Measurements from ENCODE around the gene HDDC2. TPM values are rescaled to one million over a fixed set of nuclear protein-coding genes. Genes with fewer than 3 reads are reported as not detected.

Gene HDDC2
- total RNA-seq, 1 experiment from 2014 or later: 96.8 TPM

- intact Hi-C loops (cut with micrococcal nuclease): no loop called here
- no TSS peak for BruUV-seq (replicated peaks)
- CTCF ChIA-PET: no interaction called here
- H3K9me3 ChIP-seq (ENCODE audit: low read length): no peaks in the 10 kb centered on the region
- no peaks in the 10 kb centered on the region for H4K20me1 ChIP-seq (ENCODE audit: low read length)
- no peak overlapping the region for H3K4me2 ChIP-seq (ENCODE audit: low read length)
- H3K36me3 ChIP-seq (ENCODE audit: low read depth, low read length): peaks cover 5% of the 10 kb centered on the region
- no peaks in the 10 kb centered on the region for H3F3A ChIP-seq (ENCODE audit: low read length, unreplicated experiment)
- no peak for TF ChIP-seq EZH2phosphoT487 (IDR thresholded peaks at IDR 0.05; ENCODE audit: borderline replicate concordance, low read length)
- no peaks in the 10 kb centered on the region for H3K9me2 ChIP-seq (replicated peaks; ENCODE audit: low read length)
- POLR2A ChIA-PET (ENCODE audit: unreplicated experiment): no interaction called here
- H3K4me3 ChIP-seq (ENCODE audit: low read length): no peak overlapping the region
- H3K27me3 ChIP-seq (ENCODE audit: low read length): no peaks in the 10 kb centered on the region
- no peaks in the 10 kb centered on the region for H3K79me2 ChIP-seq (ENCODE audit: low read length)
- H2AFZ ChIP-seq (ENCODE audit: low read length): no peak overlapping the region
- H3K27ac ChIP-seq (ENCODE audit: low read length): no peak overlapping the region
- ATAC-seq (no peak), DNase-seq (no peak)
- no peak overlapping the region for H3K9ac ChIP-seq (ENCODE audit: low read length)
- H3K4me1 ChIP-seq (ENCODE audit: insufficient read depth, low read length): no peaks in the 10 kb centered on the region
These were observed 21.8 kb downstream of the HDDC2 start for GRCh38 chr6:125279961-125280360.

GRCh38 chr6:125277838-125278237 is 23.9 kb downstream of the HDDC2 start:
- no peak for TF ChIP-seq EZH2 (IDR thresholded peaks at IDR 0.05; ENCODE audit: low read length, unreplicated experiment)
- TF ChIP-seq, protein P1, sequence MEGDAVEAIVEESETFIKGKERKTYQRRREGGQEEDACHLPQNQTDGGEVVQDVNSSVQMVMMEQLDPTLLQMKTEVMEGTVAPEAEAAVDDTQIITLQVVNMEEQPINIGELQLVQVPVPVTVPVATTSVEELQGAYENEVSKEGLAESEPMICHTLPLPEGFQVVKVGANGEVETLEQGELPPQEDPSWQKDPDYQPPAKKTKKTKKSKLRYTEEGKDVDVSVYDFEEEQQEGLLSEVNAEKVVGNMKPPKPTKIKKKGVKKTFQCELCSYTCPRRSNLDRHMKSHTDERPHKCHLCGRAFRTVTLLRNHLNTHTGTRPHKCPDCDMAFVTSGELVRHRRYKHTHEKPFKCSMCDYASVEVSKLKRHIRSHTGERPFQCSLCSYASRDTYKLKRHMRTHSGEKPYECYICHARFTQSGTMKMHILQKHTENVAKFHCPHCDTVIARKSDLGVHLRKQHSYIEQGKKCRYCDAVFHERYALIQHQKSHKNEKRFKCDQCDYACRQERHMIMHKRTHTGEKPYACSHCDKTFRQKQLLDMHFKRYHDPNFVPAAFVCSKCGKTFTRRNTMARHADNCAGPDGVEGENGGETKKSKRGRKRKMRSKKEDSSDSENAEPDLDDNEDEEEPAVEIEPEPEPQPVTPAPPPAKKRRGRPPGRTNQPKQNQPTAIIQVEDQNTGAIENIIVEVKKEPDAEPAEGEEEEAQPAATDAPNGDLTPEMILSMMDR (conservative IDR thresholded peaks at IDR 0.05; ENCODE audit: low read depth, low read length): no peak
- TF ChIP-seq EZH2phosphoT487 (IDR thresholded peaks at IDR 0.05; ENCODE audit: borderline replicate concordance, low read length): no peak
- H3K4me1 ChIP-seq (ENCODE audit: insufficient read depth, low read length): peaks cover 11% of the 10 kb centered on the region
- no peaks in the 10 kb centered on the region for H3K27me3 ChIP-seq (ENCODE audit: low read length)
- H3K4me2 ChIP-seq (ENCODE audit: low read length): no peak overlapping the region
- no peaks in the 10 kb centered on the region for H3K79me2 ChIP-seq (ENCODE audit: low read length)
- no peak overlapping the region for H3K27ac ChIP-seq (ENCODE audit: low read length)
- no peaks in the 10 kb centered on the region for H3K9me2 ChIP-seq (replicated peaks; ENCODE audit: low read length)
- H4K20me1 ChIP-seq (ENCODE audit: low read length): no peaks in the 10 kb centered on the region
- no peak overlapping the region for H3K4me3 ChIP-seq (ENCODE audit: low read length)
- ChIA-PET CTCF (no interaction called here), POLR2A (ENCODE audit: unreplicated experiment) (interaction anchor here (0.6 kb wide), 1 partner anchor 429 kb away, joined by 3 read pairs; no protein-coding TSS in a partner anchor)
- ATAC-seq (no peak; the same call in 1 of the 2 replicates), DNase-seq (peak; percentile 12)
- peaks cover 7% of the 10 kb centered on the region for H3K36me3 ChIP-seq (ENCODE audit: low read depth, low read length)
- H2AFZ ChIP-seq (ENCODE audit: low read length): no peak overlapping the region
- no TSS peak for BruUV-seq (replicated peaks)
- H3F3A ChIP-seq (ENCODE audit: low read length, unreplicated experiment): no peaks in the 10 kb centered on the region
- intact Hi-C loops (cut with micrococcal nuclease): no loop called here
- no peaks in the 10 kb centered on the region for H3K9me3 ChIP-seq (ENCODE audit: low read length)
- no peak overlapping the region for H3K9ac ChIP-seq (ENCODE audit: low read length)

DNA sequence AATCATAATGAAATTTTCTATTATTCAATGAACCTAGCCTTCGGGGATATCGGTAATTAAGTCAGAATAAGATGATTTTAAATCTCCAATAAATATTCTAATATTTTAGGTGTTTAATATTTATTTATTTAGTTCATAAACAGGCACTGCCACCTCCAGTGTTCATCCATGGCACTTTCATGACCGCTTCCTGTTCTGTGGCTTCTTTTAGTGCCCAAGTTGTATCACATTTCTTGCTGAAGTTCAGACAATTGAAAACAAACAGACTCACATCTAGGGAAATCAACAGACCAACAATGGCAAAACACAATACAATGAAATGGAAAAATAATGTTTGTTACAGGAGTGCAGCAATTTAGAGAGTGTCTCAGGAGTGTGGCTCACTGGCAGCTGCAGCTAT is 26.0 kb downstream of the HDDC2 start:
- no peak overlapping the region for H3K27ac ChIP-seq (ENCODE audit: low read length)
- H3K36me3 ChIP-seq (ENCODE audit: low read depth, low read length): peaks cover 7% of the 10 kb centered on the region
- intact Hi-C loops (cut with micrococcal nuclease): no loop called here
- H3K9me3 ChIP-seq (ENCODE audit: low read length): no peaks in the 10 kb centered on the region
- no peak overlapping the region for H3K4me2 ChIP-seq (ENCODE audit: low read length)
- H3K9ac ChIP-seq (ENCODE audit: low read length): no peak overlapping the region
- ChIA-PET CTCF (no interaction called here), POLR2A (ENCODE audit: unreplicated experiment) (no interaction called here)
- no peaks in the 10 kb centered on the region for H3K9me2 ChIP-seq (replicated peaks; ENCODE audit: low read length)
- TF ChIP-seq, protein P1 (conservative IDR thresholded peaks at IDR 0.05; ENCODE audit: low read depth, low read length): no peak
- TF ChIP-seq EZH2phosphoT487 (IDR thresholded peaks at IDR 0.05; ENCODE audit: borderline replicate concordance, low read length) (no peak), EZH2 (IDR thresholded peaks at IDR 0.05; ENCODE audit: low read length, unreplicated experiment) (no peak)
- H3K4me3 ChIP-seq (ENCODE audit: low read length): no peak overlapping the region
- peaks cover 11% of the 10 kb centered on the region for H3K4me1 ChIP-seq (ENCODE audit: insufficient read depth, low read length)
- H4K20me1 ChIP-seq (ENCODE audit: low read length): no peaks in the 10 kb centered on the region
- no peak for DNase-seq
- no peaks in the 10 kb centered on the region for H3K27me3 ChIP-seq (ENCODE audit: low read length)
- H3F3A ChIP-seq (ENCODE audit: low read length, unreplicated experiment): no peaks in the 10 kb centered on the region
- no peak for ATAC-seq
- no peaks in the 10 kb centered on the region for H3K79me2 ChIP-seq (ENCODE audit: low read length)
- H2AFZ ChIP-seq (ENCODE audit: low read length): no peak overlapping the region
- BruUV-seq (replicated peaks): no TSS peak
